Measurements from ENCODE around the gene RTEL1. TPM values are rescaled to one million over a fixed set of nuclear protein-coding genes. Genes with fewer than 3 reads are reported as not detected.
"Not testable (repeated sequence)": the region's sequence is repeated elsewhere in the genome, so short reads cannot be mapped to it uniquely, and the experiment has no call there.

The RTEL1 gene
- total RNA-seq, 1 experiment from 2014 or later: 43.0 TPM

DNA sequence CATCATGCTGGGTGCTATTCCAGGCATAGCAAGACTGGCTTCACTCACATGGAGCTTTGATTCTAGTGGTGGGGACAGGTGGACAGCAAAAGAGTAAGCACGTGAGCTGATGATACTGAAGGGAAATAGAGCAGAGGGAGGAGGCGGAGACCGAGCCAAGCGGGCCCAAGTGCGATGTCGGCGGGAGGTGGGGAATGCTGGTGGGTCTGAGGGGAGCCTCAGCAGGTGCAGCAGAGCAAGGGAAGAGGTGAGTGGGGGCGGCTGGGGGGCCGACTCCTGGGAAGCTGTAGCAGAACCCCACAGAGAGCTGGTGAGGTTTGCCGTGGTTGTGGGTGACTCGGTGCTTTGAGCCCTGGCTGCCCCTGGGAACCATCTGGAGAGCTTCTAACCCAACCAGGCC, 10.2 kb downstream of the RTEL1 start:
- no peak for TF ChIP-seq EZH2 (IDR thresholded peaks at IDR 0.05; ENCODE audit: low read length, unreplicated experiment)
- TF ChIP-seq, protein P1, sequence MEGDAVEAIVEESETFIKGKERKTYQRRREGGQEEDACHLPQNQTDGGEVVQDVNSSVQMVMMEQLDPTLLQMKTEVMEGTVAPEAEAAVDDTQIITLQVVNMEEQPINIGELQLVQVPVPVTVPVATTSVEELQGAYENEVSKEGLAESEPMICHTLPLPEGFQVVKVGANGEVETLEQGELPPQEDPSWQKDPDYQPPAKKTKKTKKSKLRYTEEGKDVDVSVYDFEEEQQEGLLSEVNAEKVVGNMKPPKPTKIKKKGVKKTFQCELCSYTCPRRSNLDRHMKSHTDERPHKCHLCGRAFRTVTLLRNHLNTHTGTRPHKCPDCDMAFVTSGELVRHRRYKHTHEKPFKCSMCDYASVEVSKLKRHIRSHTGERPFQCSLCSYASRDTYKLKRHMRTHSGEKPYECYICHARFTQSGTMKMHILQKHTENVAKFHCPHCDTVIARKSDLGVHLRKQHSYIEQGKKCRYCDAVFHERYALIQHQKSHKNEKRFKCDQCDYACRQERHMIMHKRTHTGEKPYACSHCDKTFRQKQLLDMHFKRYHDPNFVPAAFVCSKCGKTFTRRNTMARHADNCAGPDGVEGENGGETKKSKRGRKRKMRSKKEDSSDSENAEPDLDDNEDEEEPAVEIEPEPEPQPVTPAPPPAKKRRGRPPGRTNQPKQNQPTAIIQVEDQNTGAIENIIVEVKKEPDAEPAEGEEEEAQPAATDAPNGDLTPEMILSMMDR (conservative IDR thresholded peaks at IDR 0.05; ENCODE audit: low read depth, low read length): no peak
- no peak for TF ChIP-seq EZH2phosphoT487 (IDR thresholded peaks at IDR 0.05; ENCODE audit: borderline replicate concordance, low read length)
- no peaks in the 10 kb centered on the region for H3K4me1 ChIP-seq (ENCODE audit: insufficient read depth, low read length)
- H4K20me1 ChIP-seq (ENCODE audit: low read length): no peaks in the 10 kb centered on the region
- no TSS peak for BruUV-seq (replicated peaks)
- H3K4me3 ChIP-seq (ENCODE audit: low read length): no peak overlapping the region
- intact Hi-C loops (cut with micrococcal nuclease): no loop called here
- H3K9me3 ChIP-seq (ENCODE audit: low read length): no peaks in the 10 kb centered on the region
- H3K27ac ChIP-seq (ENCODE audit: low read length): no peak overlapping the region
- H3K9ac ChIP-seq (ENCODE audit: low read length): no peak overlapping the region
- H3K79me2 ChIP-seq (ENCODE audit: low read length): no peaks in the 10 kb centered on the region
- H3K9me2 ChIP-seq (replicated peaks; ENCODE audit: low read length): no peaks in the 10 kb centered on the region
- H3K27me3 ChIP-seq (ENCODE audit: low read length): no peaks in the 10 kb centered on the region
- no peaks in the 10 kb centered on the region for H3F3A ChIP-seq (ENCODE audit: low read length, unreplicated experiment)
- POLR2A ChIA-PET (ENCODE audit: unreplicated experiment): no interaction called here
- ATAC-seq (no peak), DNase-seq (no peak)
- no peak overlapping the region for H2AFZ ChIP-seq (ENCODE audit: low read length)
- CTCF ChIA-PET: no interaction called here
- H3K36me3 ChIP-seq (ENCODE audit: low read depth, low read length): peaks cover 36% of the 10 kb centered on the region
- no peak overlapping the region for H3K4me2 ChIP-seq (ENCODE audit: low read length)

DNA sequence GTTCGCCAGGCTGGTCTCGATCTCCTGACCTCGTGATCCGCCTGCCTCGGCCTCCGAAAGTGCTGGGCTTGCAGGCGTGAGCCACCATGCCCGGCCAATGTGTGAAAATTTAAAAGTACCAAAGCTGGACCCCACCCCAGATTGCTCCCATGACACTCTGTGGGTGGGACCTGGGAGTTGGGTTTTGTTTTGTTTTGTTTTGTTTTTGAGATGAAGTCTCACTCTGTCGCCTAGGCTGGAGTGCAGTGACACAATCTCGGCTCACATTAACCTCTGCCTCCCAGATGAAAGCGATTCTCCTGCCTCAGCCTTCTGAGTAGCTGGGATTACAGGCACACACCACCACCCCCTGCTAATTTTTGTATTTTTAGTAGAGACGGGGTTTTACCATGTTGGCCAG, 13.6 kb downstream of the RTEL1 start:
- BruUV-seq (replicated peaks); intact Hi-C loops (cut with micrococcal nuclease); H3K4me2 ChIP-seq (ENCODE audit: low read length); H4K20me1 ChIP-seq (ENCODE audit: low read length); ATAC-seq; H3F3A ChIP-seq (ENCODE audit: low read length, unreplicated experiment); CTCF ChIA-PET; H3K9me3 ChIP-seq (ENCODE audit: low read length); H3K9me2 ChIP-seq (replicated peaks; ENCODE audit: low read length); H3K27me3 ChIP-seq (ENCODE audit: low read length); DNase-seq; H3K9ac ChIP-seq (ENCODE audit: low read length); POLR2A ChIA-PET (ENCODE audit: unreplicated experiment); H2AFZ ChIP-seq (ENCODE audit: low read length); H3K27ac ChIP-seq (ENCODE audit: low read length); H3K4me1 ChIP-seq (ENCODE audit: insufficient read depth, low read length); H3K79me2 ChIP-seq (ENCODE audit: low read length); H3K4me3 ChIP-seq (ENCODE audit: low read length): not testable (repeated sequence)
- H3K36me3 ChIP-seq (ENCODE audit: low read depth, low read length): peaks cover 28% of the 10 kb centered on the region

DNA sequence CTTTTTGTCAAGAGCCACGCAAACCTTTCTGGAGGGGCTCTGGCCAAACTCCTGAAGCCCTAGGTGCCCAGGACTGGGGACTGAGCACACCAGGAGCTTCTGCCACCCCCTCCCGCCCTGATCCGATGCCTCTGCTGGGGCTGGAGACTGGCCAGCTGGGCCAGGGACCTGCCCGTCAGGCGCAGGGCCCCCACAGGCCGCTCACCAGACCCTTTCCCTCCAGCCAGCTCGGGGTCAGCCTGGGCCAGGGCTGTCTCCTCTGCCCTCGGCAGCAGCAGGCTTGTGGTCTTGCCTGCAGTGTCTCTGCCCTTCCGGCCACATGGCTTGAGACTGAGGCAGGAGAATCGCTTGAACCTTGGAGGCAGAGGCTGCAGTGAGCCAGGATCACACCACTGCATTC, 14.6 kb downstream of the RTEL1 start:
- H3K79me2 ChIP-seq (ENCODE audit: low read length): no peaks in the 10 kb centered on the region
- H3K4me2 ChIP-seq (ENCODE audit: low read length): no peak overlapping the region
- ChIA-PET POLR2A (ENCODE audit: unreplicated experiment) (no interaction called here), CTCF (no interaction called here)
- ATAC-seq: no peak
- H4K20me1 ChIP-seq (ENCODE audit: low read length): no peaks in the 10 kb centered on the region
- no peak for DNase-seq
- no peak overlapping the region for H3K27ac ChIP-seq (ENCODE audit: low read length)
- peaks cover 22% of the 10 kb centered on the region for H3K36me3 ChIP-seq (ENCODE audit: low read depth, low read length)
- H3K9me3 ChIP-seq (ENCODE audit: low read length): no peaks in the 10 kb centered on the region
- intact Hi-C loops (cut with micrococcal nuclease): no loop called here
- H3K9ac ChIP-seq (ENCODE audit: low read length): no peak overlapping the region
- H3K9me2 ChIP-seq (replicated peaks; ENCODE audit: low read length): no peaks in the 10 kb centered on the region
- TF ChIP-seq EZH2 (IDR thresholded peaks at IDR 0.05; ENCODE audit: low read length, unreplicated experiment) (no peak), EZH2phosphoT487 (IDR thresholded peaks at IDR 0.05; ENCODE audit: borderline replicate concordance, low read length) (no peak)
- TF ChIP-seq, protein P1 (conservative IDR thresholded peaks at IDR 0.05; ENCODE audit: low read depth, low read length): no peak
- H3F3A ChIP-seq (ENCODE audit: low read length, unreplicated experiment): no peaks in the 10 kb centered on the region
- no peaks in the 10 kb centered on the region for H3K4me1 ChIP-seq (ENCODE audit: insufficient read depth, low read length)
- H3K4me3 ChIP-seq (ENCODE audit: low read length): no peak overlapping the region
- BruUV-seq (replicated peaks): no TSS peak
- no peak overlapping the region for H2AFZ ChIP-seq (ENCODE audit: low read length)
- no peaks in the 10 kb centered on the region for H3K27me3 ChIP-seq (ENCODE audit: low read length)
